ENCODE measurements around the gene CCND3.

The CCND3 gene

GRCh38 chr6:41941280-41942066, at the start of gene CCND3:
Gene CCND3 (minus strand): TSS chr6:41941808. CDS start chr6:41941649, 159 bp downstream.
- DNase-seq (ENCODE audit: low read depth) = peak; percentile 96

- no peak for DNase-seq (ENCODE audit: low read depth)
Measured at GRCh38 chr6:41986339-41986738, 44.7 kb upstream of the CCND3 start.

GRCh38 chr6:41984623-41985022, 43.0 kb upstream of the CCND3 start:
- no peak for DNase-seq (ENCODE audit: low read depth)

GRCh38 chr6:41976794-41977484, 35.3 kb upstream of the CCND3 start:
- DNase-seq (ENCODE audit: low read depth) = peak; percentile 86

GRCh38 chr6:41975276-41975675, 33.7 kb upstream of the CCND3 start:
- DNase-seq (ENCODE audit: low read depth) = no peak

- DNase-seq (ENCODE audit: low read depth) = no peak
Measured at GRCh38 chr6:41974281-41974825, 32.7 kb upstream of the CCND3 start.

- DNase-seq (ENCODE audit: low read depth) = no peak
Measured at GRCh38 chr6:41972826-41973225, 31.2 kb upstream of the CCND3 start.

GRCh38 chr6:41970436-41970846, 28.8 kb upstream of the CCND3 start:
- peak; percentile 74 for DNase-seq (ENCODE audit: low read depth)

- peak; percentile 74 for DNase-seq (ENCODE audit: low read depth)
Measured at GRCh38 chr6:41967312-41968287, 26.0 kb upstream of the CCND3 start.

- DNase-seq (ENCODE audit: low read depth) = peak; percentile 91
Measured at GRCh38 chr6:41966961-41967311, 25.3 kb upstream of the CCND3 start.

GRCh38 chr6:41966214-41966920, 24.8 kb upstream of the CCND3 start:
- DNase-seq (ENCODE audit: low read depth) = peak; percentile 41

GRCh38 chr6:41965429-41966213, 24.0 kb upstream of the CCND3 start:
- DNase-seq (ENCODE audit: low read depth) = no peak

GRCh38 chr6:41964201-41964887, 22.7 kb upstream of the CCND3 start:
- no peak for DNase-seq (ENCODE audit: low read depth)

GRCh38 chr6:41963371-41963770, 21.8 kb upstream of the CCND3 start:
- DNase-seq (ENCODE audit: low read depth) = no peak

- DNase-seq (ENCODE audit: low read depth) = no peak
Measured at GRCh38 chr6:41960028-41960427, 18.4 kb upstream of the CCND3 start.

GRCh38 chr6:41958022-41958856, 16.6 kb upstream of the CCND3 start:
- DNase-seq (ENCODE audit: low read depth) = peak; percentile 30

GRCh38 chr6:41957117-41957516, 15.5 kb upstream of the CCND3 start:
- DNase-seq (ENCODE audit: low read depth) = no peak

GRCh38 chr6:41955412-41955811, 13.8 kb upstream of the CCND3 start:
- no peak for DNase-seq (ENCODE audit: low read depth)

- no peak for DNase-seq (ENCODE audit: low read depth)
Measured at GRCh38 chr6:41954668-41955067, 13.1 kb upstream of the CCND3 start.
